Measurements from ENCODE around the gene MINDY4. TPM values are rescaled to one million over a fixed set of nuclear protein-coding genes. Genes with fewer than 3 reads are reported as not detected.

MINDY4 gene
- total and polyA plus RNA-seq, 10 of the 15 experiments (the other 5 are each of a cell fraction or from before 2014, with no cell fraction given) = 0.10 to 0.90 (median 0.40) TPM

- TF ChIP-seq ZNF592 (IDR thresholded peaks at IDR 0.05) (no peak), BMI1 (IDR thresholded peaks at IDR 0.05; ENCODE audit: borderline replicate concordance) (no peak), PKNOX1 (IDR thresholded peaks at IDR 0.05) (no peak), USF1 (IDR thresholded peaks at IDR 0.05; ENCODE audit: borderline replicate concordance, extremely low read length, insufficient read depth, low read depth, low read length) (no peak), STAT1 (conservative IDR thresholded peaks at IDR 0.05) (no peak), FOS (IDR thresholded peaks at IDR 0.05; ENCODE audit: borderline replicate concordance, extremely low read depth, insufficient read length) (no peak), CBFB (IDR thresholded peaks at IDR 0.05; ENCODE audit: low read depth) (no peak), FOXK2 (IDR thresholded peaks at IDR 0.05) (no peak)
These were observed 141.4 kb downstream of the MINDY4 start (continued) for GRCh38 chr7:30912731-30912985.
